Measurements from ENCODE around the gene AP3S2. TPM values are rescaled to one million over a fixed set of nuclear protein-coding genes. Genes with fewer than 3 reads are reported as not detected.

The AP3S2 gene
- polyA plus RNA-seq, 1 experiment = 23.5 TPM

DNA sequence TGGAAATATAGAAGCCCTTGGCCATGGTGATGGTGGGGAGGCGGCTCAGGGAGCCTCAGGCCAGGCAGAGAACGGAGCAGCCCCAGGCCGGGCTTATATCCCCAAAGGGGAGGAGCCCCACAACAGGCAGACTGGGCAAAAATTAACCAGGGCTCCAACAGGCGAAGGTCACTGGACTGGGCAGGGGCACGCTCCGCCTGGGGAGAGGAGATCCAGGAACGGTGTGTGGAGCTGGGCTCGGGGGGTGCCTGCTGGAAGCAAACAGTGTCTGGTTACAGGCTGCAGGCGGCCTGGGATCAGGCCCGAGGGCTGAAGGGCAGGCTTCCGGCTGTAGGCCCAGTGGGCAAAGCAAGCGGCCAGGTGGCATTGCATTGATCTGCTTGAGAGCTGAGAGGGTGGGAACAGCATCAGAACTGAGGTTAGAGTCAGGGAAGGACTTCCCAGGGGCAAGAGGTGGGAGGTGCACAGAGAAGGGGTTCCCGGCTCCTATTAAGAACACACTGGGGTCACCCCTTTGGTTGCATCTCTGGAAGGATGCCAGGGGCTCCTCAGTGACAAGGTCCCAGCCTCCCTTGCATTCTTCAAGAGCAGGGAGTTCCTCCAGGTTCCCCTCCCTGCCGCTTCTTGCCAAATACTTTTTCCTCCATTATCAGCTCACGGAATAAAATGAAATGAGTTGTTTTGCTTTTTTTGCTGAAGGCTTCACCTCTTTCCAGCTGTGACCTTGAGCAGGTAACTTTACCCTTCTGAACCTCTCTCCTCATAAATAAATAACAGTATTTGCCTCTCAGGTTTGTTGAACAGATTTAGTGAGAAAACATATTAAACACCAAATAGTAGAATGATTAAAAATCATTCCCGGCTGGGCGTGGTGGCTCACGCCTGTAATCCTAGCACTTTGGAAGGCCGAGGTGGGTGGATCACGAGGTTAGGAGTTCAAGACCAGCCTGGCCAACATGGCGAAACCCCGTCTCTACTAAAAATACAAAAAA, 86.9 kb downstream of the AP3S2 start:
- POLR2A ChIA-PET = no interaction called here
- H3K36me3 ChIP-seq (ENCODE audit: control insufficient read depth, insufficient read depth, low read length) = peaks cover 58% of the 10 kb centered on the region

DNA sequence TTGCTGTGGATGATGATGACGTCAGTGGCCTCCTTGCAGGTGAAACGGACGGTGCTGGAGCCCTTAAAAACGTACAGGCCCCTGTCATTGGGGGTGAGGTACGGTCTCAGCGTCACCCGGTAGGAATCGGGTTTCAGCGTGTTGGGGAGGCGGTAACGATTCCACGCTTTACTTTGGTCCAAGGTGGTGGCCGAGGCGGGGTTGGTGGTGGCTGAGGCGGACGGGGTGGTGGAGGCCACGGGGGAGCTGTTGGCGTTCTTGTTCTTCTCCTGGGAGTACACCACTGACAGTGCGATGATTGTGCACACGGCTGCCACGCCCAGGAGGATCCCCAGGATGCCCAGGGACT, 87.6 kb downstream of the AP3S2 start:
- ChIA-PET POLR2A (no interaction called here), CTCF (interaction anchor here (1.1 to 1.6 kb wide), 3 partner anchors 13 to 69 kb away, joined by 3 to 8 read pairs (median 4); no protein-coding TSS in a partner anchor)
- DNase-seq (ENCODE audit: low read depth) = no peak
- TF ChIP-seq, protein P1, sequence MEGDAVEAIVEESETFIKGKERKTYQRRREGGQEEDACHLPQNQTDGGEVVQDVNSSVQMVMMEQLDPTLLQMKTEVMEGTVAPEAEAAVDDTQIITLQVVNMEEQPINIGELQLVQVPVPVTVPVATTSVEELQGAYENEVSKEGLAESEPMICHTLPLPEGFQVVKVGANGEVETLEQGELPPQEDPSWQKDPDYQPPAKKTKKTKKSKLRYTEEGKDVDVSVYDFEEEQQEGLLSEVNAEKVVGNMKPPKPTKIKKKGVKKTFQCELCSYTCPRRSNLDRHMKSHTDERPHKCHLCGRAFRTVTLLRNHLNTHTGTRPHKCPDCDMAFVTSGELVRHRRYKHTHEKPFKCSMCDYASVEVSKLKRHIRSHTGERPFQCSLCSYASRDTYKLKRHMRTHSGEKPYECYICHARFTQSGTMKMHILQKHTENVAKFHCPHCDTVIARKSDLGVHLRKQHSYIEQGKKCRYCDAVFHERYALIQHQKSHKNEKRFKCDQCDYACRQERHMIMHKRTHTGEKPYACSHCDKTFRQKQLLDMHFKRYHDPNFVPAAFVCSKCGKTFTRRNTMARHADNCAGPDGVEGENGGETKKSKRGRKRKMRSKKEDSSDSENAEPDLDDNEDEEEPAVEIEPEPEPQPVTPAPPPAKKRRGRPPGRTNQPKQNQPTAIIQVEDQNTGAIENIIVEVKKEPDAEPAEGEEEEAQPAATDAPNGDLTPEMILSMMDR (IDR thresholded peaks at IDR 0.05; ENCODE audit: insufficient read depth, low read depth, low read length) = no peak
- H3K27me3 ChIP-seq (ENCODE audit: control insufficient read depth, insufficient read depth, low read length) = no peaks in the 10 kb centered on the region
- peaks cover 65% of the 10 kb centered on the region for H3K36me3 ChIP-seq (ENCODE audit: control insufficient read depth, insufficient read depth, low read length)
- H3K4me3 ChIP-seq (ENCODE audit: low read depth, low read length) = no peak overlapping the region

More for the DNA sequence above, 86.9 kb downstream of the AP3S2 start:
- H3K27me3 ChIP-seq (ENCODE audit: control insufficient read depth, insufficient read depth, low read length) = no peaks in the 10 kb centered on the region
- DNase-seq (ENCODE audit: low read depth) = no peak
- CTCF ChIA-PET = interaction anchor here (1.3 to 2.8 kb wide), 4 partner anchors 9 to 69 kb away, joined by 3 to 10 read pairs (median 4); no protein-coding TSS in a partner anchor
- TF ChIP-seq, protein P1 (IDR thresholded peaks at IDR 0.05; ENCODE audit: insufficient read depth, low read depth, low read length) = no peak
- H3K4me3 ChIP-seq (ENCODE audit: low read depth, low read length) = no peak overlapping the region

DNA sequence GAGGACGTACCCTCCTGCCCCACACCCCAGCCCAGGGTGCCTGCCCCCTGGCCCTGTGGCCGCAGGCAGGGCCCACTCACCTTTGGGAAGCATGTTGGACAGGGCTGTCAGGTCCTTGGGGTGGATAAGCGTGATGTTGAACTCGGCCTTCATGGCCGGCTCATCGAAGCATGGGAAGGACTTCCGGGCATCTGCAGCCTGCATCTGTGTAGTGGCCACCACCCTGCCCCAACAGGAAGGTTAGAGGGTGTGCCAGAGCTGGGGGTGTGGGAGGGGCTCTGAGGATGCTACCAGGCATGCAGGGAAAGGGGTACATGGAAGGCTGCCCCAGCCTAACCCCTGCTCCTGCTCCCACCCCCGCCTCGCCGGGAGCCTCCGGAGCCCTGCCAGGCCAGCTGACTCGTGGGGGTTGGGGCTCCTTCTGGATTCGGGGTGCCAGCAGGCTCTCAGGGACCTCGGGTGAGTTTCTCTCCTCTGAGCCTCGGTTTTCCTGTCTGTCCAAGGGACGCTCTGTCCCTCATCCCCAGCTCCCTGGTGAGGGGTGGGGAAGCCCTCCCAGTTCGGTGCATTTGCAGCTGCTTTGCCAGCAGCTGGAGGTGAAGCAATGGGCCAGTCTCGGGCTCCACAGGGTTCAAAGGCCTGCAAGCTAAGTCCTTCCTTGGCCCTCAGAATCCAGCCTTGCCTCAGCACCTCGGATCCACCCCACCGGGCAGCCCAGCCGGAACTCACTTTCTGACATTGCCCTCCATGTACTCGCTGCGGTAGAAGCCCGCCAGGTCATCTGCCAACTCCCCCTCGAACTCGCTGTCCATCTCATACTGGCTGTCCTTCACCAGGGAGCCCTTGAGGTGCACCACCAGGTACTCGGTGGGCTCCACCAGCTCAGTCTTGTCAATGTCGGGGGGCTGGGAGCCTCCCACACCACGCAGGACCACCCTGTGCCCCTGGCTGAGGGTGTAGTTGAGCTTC, 88.3 kb downstream of the AP3S2 start:
- ChIA-PET CTCF (interaction anchor here (1.1 to 1.6 kb wide), 3 partner anchors 12 to 69 kb away, joined by 3 to 8 read pairs (median 4); no protein-coding TSS in a partner anchor), POLR2A (no interaction called here)
- TF ChIP-seq, protein P1 (IDR thresholded peaks at IDR 0.05; ENCODE audit: insufficient read depth, low read depth, low read length) = no peak
- H3K4me3 ChIP-seq (ENCODE audit: low read depth, low read length) = no peak overlapping the region
- no peak for DNase-seq (ENCODE audit: low read depth)
- peaks cover 67% of the 10 kb centered on the region for H3K36me3 ChIP-seq (ENCODE audit: control insufficient read depth, insufficient read depth, low read length)
- H3K27me3 ChIP-seq (ENCODE audit: control insufficient read depth, insufficient read depth, low read length) = no peaks in the 10 kb centered on the region

DNA sequence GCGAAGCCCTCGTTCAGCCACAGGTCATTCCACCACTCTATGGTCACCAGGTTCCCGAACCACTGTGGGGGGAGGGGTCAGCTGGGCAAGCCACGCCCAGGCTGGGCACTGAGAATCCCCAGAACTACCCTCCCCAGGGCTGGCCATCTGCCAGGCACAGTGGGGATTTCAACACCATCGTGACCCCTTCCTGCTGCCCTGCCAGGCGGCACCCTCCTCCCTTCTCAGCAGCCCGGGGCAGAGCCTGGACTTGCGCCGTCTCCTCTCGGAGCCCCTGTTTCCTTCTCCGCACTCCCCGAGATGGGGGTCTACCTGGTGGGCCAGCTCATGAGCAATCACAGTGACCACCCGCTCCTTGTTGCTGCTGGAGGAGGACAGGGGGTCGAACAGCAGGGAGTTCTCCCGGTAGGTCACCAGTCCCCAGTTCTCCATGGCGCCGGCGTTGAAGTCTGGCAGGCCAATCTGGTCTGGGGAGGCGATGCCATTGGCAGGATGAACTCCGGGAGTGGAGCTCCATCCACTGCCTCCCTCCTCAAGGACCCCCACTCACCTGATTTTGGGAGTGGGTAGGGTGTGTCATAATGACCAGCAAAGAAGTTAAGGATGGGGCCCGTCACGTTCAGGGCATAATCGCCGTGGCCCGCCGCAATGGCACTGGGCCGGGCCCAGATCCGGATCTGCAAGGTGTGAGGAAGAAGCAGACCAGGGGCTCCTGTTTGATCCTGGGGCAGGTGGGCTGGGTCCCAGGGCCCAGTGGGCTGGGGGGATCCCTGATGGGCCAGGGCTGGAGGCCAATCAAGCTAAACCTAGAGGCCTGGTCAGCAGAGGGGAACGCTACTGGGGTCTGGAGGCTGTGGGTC, 89.6 kb downstream of the AP3S2 start:
- TF ChIP-seq, protein P1 (IDR thresholded peaks at IDR 0.05; ENCODE audit: insufficient read depth, low read depth, low read length) = no peak
- Histone ChIP-seq H3K36me3 (ENCODE audit: control insufficient read depth, insufficient read depth, low read length) (peaks cover 75% of the 10 kb centered on the region), H3K4me3 (ENCODE audit: low read depth, low read length) (no peak overlapping the region), H3K27me3 (ENCODE audit: control insufficient read depth, insufficient read depth, low read length) (no peaks in the 10 kb centered on the region)
- DNase-seq (ENCODE audit: low read depth) = no peak
- POLR2A ChIA-PET = no interaction called here
- CTCF ChIA-PET = interaction anchor here (1.1 to 2.4 kb wide), 2 partner anchors 44 to 71 kb away, joined by 3 to 10 read pairs; no protein-coding TSS in a partner anchor

Measured in BJ (cell line).